MM.1S (cell line): ENCODE data around the gene OGFOD3.

Source experiments
- CTCF ChIP-seq: fragments of 300-600 bp; sonication (generic); IDR thresholded peaks from 2 replicates; pipeline ENCODE4 v1.5.1; 2016; ENCODE audit warnings: antibody characterized with exemption, low read length, mixed read lengths
- EZH2 ChIP-seq: fragments of 300-600 bp; sonication (generic); optimal IDR thresholded peaks from 2 replicates; pipeline ENCODE3; 2017; ENCODE audit warnings: low read depth, mild to moderate bottlenecking, antibody characterized with exemption, low read length, mixed read lengths
- EZH2phosphoT487 ChIP-seq: fragments of 300-600 bp; sonication (generic); IDR thresholded peaks from 2 replicates; pipeline ENCODE4 v1.6.1; 2018; ENCODE audit warnings: antibody characterized with exemption, low read length

GRCh38 chr17:82384730-82385481, 33.5 kb downstream of the OGFOD3 start:
- no peak for TF ChIP-seq EZH2phosphoT487
- TF ChIP-seq CTCF = peak; percentile 23; the same call in 1 of the 2 replicates
- no peak for TF ChIP-seq EZH2
